ENCODE measurements around the gene ANKS3. TPM values are rescaled to one million over a fixed set of nuclear protein-coding genes. Genes with fewer than 3 reads are reported as not detected.

Gene ANKS3
- total RNA-seq, 1 experiment from 2014 or later: 25.5 TPM

- Histone ChIP-seq H3K79me2 (ENCODE audit: insufficient read depth, low read length) (peaks cover 4% of the 10 kb centered on the region; the same call in 1 of the 2 replicates), H3K27ac (ENCODE audit: low read depth, low read length) (no peak overlapping the region), H3K4me2 (ENCODE audit: low read length) (no peak overlapping the region), H4K20me1 (ENCODE audit: insufficient read depth) (no peaks in the 10 kb centered on the region), H3K4me1 (ENCODE audit: control insufficient read depth in 1 of 2, insufficient read depth in 2 of 2, low read length in 2 of 2) (no peaks in the 10 kb centered on the region), H2AFZ (ENCODE audit: low read depth, low read length, poor library complexity, severe bottlenecking) (no peak overlapping the region), H3K27me3 (ENCODE audit: insufficient read depth, low read length) (no peaks in the 10 kb centered on the region), H3K9me2 (ENCODE audit: insufficient read depth) (no peaks in the 10 kb centered on the region), H3K9me3 (ENCODE audit: control insufficient read depth in 1 of 2, insufficient read depth in 1 of 2, low read depth in 1 of 2, low read length in 2 of 2) (peaks cover 0 to 4% of the 10 kb centered on the region in 2 experiments; a peak in 1 of 4 replicates), H3K9ac (ENCODE audit: low read length) (no peak overlapping the region), H3K36me3 (ENCODE audit: control insufficient read depth in 1 of 2, insufficient read depth in 2 of 2, low read length in 2 of 2) (peaks cover 12% of the 10 kb centered on the region in 2 experiments; a peak in 3 of 4 replicates), H3K4me3 (replicated peaks in 1 of 2; ENCODE audit: low read depth in 1 of 2, low read length in 2 of 2) (no peak overlapping the region)
- ChIA-PET POLR2A (no interaction called here), RAD21 (ENCODE audit: low non-redundant PET in 1 of 2, low total read pairs in 2 of 2, uncharacterized antibody in 2 of 2, unreplicated experiment in 2 of 2) (no interaction called here), CTCF (no interaction called here)
- ATAC-seq (no peak), DNase-seq (ENCODE audit: low read depth, low spot score) (no peak)
- TF ChIP-seq ELF1 (IDR thresholded peaks at IDR 0.05; ENCODE audit: borderline replicate concordance, low read depth): no peak
- TF ChIP-seq SP1 (IDR thresholded peaks at IDR 0.05; ENCODE audit: low read depth): no peak
- intact Hi-C loops (cut with micrococcal nuclease): no loop called here
- BruUV-seq (replicated peaks): no TSS peak
Observed at GRCh38 chr16:4753227-4753626, 19.2 kb upstream of the ANKS3 start.

DNA sequence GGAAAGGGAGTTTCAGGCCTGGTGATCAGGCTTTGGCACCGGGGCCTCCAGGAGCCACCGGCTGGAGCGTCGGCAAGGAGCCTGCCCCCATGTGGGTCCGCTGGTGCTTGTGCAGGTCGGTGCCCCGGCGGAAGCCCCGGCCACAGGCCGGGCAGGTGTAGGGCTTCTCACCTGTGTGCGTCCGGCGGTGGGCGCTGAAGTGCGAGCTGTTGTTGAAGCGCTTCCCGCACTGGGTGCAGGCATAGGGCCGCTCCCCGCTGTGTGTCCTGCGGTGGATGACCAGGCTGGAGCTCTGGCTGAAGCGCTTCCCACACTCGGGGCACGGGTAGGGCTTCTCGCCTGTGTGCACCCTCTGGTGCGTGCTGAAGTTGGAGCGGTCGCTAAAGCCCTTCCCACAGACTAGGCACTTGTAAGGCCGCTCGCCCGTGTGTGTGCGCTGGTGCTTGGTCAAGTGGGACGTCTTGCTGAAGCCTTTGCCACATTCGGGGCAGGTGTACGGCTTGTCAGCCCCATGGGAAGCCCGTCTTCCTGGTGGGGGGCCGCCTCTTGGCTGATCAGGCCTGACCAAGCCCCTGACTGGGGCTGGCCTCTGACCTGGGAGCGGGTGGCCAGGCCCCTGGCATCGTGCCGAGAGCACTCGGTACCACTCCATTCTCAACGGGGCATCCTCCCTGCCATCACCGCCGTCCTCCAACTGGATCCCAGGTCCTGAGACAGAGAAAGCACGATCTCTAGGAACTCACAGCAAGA is 18.5 kb upstream of the ANKS3 start:
- Histone ChIP-seq H3K27ac (ENCODE audit: low read depth, low read length) (no peak overlapping the region), H3K79me2 (ENCODE audit: insufficient read depth, low read length) (peaks cover 4% of the 10 kb centered on the region; the same call in 1 of the 2 replicates), H3K4me2 (ENCODE audit: low read length) (no peak overlapping the region), H3K27me3 (ENCODE audit: insufficient read depth, low read length) (no peaks in the 10 kb centered on the region), H3K9me2 (ENCODE audit: insufficient read depth) (no peaks in the 10 kb centered on the region), H3K9ac (ENCODE audit: low read length) (no peak overlapping the region), H3K4me3 (replicated peaks in 1 of 2; ENCODE audit: low read depth in 1 of 2, low read length in 2 of 2) (no peak overlapping the region), H3K4me1 (ENCODE audit: control insufficient read depth in 1 of 2, insufficient read depth in 2 of 2, low read length in 2 of 2) (no peaks in the 10 kb centered on the region), H4K20me1 (ENCODE audit: insufficient read depth) (no peaks in the 10 kb centered on the region), H3K9me3 (ENCODE audit: control insufficient read depth in 1 of 2, insufficient read depth in 1 of 2, low read depth in 1 of 2, low read length in 2 of 2) (peaks cover 0 to 4% of the 10 kb centered on the region in 2 experiments; a peak in 1 of 4 replicates), H3K36me3 (ENCODE audit: control insufficient read depth in 1 of 2, insufficient read depth in 2 of 2, low read length in 2 of 2) (peaks cover 12% of the 10 kb centered on the region in 2 experiments; a peak in 3 of 4 replicates), H2AFZ (ENCODE audit: low read depth, low read length, poor library complexity, severe bottlenecking) (no peak overlapping the region)
- no TSS peak for BruUV-seq (replicated peaks)
- CTCF ChIA-PET: no interaction called here
- ATAC-seq: no peak
- POLR2A ChIA-PET: no interaction called here
- RAD21 ChIA-PET (ENCODE audit: low non-redundant PET in 1 of 2, low total read pairs in 2 of 2, uncharacterized antibody in 2 of 2, unreplicated experiment in 2 of 2): no interaction called here
- intact Hi-C loops (cut with micrococcal nuclease): no loop called here
- DNase-seq (ENCODE audit: low read depth, low spot score): no peak
- no peak for TF ChIP-seq EZH2phosphoT487 (IDR thresholded peaks at IDR 0.05; ENCODE audit: borderline replicate concordance)
- no peak for TF ChIP-seq YY1 (IDR thresholded peaks at IDR 0.05; ENCODE audit: extremely low read depth, insufficient replicate concordance, low read depth, low read length)
- no peak for TF ChIP-seq SP1 (IDR thresholded peaks at IDR 0.05; ENCODE audit: low read depth)
- TF ChIP-seq ZFX (IDR thresholded peaks at IDR 0.05): no peak
- no peak for TF ChIP-seq RAD21 (IDR thresholded peaks at IDR 0.05; ENCODE audit: low read depth)
- no peak for TF ChIP-seq POLR2AphosphoS5 (IDR thresholded peaks at IDR 0.05; ENCODE audit: low read depth, low read length)
- TF ChIP-seq SRF (IDR thresholded peaks at IDR 0.05; ENCODE audit: low read depth): no peak
- TF ChIP-seq FOSL1 (IDR thresholded peaks at IDR 0.05; ENCODE audit: low read depth): no peak
- TF ChIP-seq SIN3A (IDR thresholded peaks at IDR 0.05; ENCODE audit: low read depth): no peak
- TF ChIP-seq ELF1 (IDR thresholded peaks at IDR 0.05; ENCODE audit: borderline replicate concordance, low read depth): no peak
- TF ChIP-seq ZNF274 (IDR thresholded peaks at IDR 0.05; ENCODE audit: low read depth, low read length): no peak
- TF ChIP-seq, protein P1, sequence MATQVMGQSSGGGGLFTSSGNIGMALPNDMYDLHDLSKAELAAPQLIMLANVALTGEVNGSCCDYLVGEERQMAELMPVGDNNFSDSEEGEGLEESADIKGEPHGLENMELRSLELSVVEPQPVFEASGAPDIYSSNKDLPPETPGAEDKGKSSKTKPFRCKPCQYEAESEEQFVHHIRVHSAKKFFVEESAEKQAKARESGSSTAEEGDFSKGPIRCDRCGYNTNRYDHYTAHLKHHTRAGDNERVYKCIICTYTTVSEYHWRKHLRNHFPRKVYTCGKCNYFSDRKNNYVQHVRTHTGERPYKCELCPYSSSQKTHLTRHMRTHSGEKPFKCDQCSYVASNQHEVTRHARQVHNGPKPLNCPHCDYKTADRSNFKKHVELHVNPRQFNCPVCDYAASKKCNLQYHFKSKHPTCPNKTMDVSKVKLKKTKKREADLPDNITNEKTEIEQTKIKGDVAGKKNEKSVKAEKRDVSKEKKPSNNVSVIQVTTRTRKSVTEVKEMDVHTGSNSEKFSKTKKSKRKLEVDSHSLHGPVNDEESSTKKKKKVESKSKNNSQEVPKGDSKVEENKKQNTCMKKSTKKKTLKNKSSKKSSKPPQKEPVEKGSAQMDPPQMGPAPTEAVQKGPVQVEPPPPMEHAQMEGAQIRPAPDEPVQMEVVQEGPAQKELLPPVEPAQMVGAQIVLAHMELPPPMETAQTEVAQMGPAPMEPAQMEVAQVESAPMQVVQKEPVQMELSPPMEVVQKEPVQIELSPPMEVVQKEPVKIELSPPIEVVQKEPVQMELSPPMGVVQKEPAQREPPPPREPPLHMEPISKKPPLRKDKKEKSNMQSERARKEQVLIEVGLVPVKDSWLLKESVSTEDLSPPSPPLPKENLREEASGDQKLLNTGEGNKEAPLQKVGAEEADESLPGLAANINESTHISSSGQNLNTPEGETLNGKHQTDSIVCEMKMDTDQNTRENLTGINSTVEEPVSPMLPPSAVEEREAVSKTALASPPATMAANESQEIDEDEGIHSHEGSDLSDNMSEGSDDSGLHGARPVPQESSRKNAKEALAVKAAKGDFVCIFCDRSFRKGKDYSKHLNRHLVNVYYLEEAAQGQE (IDR thresholded peaks at IDR 0.05; ENCODE audit: low read depth): no peak
- no peak for TF ChIP-seq EZH2 (IDR thresholded peaks at IDR 0.05)
- TF ChIP-seq CEBPB (IDR thresholded peaks at IDR 0.05; ENCODE audit: low read depth): no peak
- TF ChIP-seq EGR1 (IDR thresholded peaks at IDR 0.05; ENCODE audit: low read depth): no peak
- no peak for TF ChIP-seq TCF7L2 (IDR thresholded peaks at IDR 0.05; ENCODE audit: borderline replicate concordance, extremely low read depth, insufficient read depth, insufficient read length)
- no peak for TF ChIP-seq ATF3 (IDR thresholded peaks at IDR 0.05)
- TF ChIP-seq CBX3 (IDR thresholded peaks at IDR 0.05; ENCODE audit: low read depth): no peak
